ENCODE measurements around the gene CRYBG2.

- no peak for TF ChIP-seq POLR2AphosphoS5 (IDR thresholded peaks at IDR 0.05)
- TF ChIP-seq CTCF (IDR thresholded peaks at IDR 0.05), result no peak
- no peak for TF ChIP-seq POLR2A (IDR thresholded peaks at IDR 0.05)
Observed at GRCh38 chr1:26281091-26281958, 72.6 kb downstream of the CRYBG2 start.

Measured in gastroesophageal sphincter (tissue), 3 donors.